ENCODE results near the gene ANXA10. TPM values are rescaled to one million over a fixed set of nuclear protein-coding genes. Genes with fewer than 3 reads are reported as not detected.

ANXA10 gene
- total RNA-seq, 1 experiment from 2014 or later: 0.24 TPM

DNA sequence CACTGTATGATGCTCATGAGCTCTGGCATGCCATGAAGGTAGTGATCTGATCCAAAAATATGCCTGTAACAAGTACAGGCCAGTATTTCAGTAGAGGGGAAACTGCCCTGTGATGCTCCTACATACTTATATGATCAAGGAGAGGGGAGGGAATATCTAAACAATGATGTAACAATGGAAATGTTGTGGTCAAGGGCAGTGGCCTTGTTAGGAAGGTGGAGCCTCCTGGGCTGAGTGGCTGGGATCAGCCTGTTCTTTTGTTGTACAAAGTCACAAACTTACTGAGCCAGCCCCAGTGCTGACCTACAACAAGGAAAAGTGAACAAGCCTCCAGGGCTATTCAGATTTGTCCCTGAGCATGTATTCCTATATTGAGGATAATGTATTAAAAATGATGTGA lies 70.3 kb downstream of the ANXA10 start:
- peak; percentile 2 for DNase-seq (ENCODE audit: low read depth)

DNA sequence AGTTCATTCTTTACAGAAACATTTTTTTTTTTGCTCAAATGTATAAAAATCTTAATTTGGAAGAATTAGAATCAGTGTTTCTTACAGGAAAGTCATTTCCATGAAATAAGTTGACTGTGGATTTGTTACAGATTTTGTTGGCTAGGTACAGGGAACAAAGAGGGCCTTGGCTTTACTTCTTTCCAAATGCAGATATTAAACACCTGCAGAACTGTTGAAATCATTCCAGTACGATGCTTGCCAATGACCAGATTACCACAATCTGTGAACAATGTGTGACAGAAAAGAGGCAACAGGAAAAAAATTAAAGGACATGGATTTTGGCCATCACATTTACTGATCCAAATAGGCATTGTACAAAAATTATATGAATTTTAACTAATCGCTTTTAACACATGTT lies 70.8 kb downstream of the ANXA10 start:
- DNase-seq (ENCODE audit: low read depth): no peak

DNA sequence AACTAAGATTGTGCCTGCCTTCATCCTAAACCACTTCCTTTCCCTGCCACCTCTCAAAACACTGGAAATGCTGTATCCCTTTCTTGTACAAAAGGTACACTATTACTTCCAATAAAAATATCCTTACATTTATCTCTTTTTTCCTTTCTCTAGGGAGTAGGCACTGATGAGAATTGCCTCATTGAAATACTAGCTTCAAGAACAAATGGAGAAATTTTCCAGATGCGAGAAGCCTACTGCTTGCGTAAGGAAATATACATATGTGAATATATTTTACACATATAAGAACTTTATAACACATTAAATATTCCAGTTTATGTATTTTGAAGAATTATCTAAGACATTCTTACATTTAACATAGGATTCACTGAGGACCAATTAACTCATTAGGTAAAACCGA lies 71.7 kb downstream of the ANXA10 start:
- DNase-seq (ENCODE audit: low read depth): no peak

DNA sequence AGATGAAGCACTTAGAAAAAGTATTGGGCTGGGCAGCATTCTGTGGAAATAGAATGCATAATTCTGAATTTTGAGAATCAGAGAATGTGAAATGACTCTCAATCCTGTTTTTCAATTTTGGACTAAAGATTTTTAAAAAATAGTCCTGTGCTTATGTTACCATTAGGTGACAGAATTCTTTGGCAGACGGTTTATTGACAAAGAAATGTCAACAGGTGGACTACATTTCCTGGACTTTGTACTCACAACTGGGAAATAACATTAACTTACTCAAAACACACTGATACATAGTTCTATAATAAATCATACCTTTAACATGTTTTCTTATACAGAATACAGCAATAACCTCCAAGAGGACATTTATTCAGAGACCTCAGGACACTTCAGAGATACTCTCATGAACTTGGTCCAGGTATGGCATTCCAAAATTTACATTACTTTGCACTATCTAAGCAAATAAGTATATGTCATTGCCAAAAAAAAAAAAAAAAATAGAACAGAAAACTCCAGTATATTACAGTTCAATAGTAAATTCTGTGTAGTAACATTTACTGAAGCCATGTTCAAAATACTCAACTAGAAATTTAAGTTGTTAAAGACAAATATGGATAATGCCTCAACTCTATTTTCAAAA lies 72.7 kb downstream of the ANXA10 start:
- no peak for DNase-seq (ENCODE audit: low read depth)

DNA sequence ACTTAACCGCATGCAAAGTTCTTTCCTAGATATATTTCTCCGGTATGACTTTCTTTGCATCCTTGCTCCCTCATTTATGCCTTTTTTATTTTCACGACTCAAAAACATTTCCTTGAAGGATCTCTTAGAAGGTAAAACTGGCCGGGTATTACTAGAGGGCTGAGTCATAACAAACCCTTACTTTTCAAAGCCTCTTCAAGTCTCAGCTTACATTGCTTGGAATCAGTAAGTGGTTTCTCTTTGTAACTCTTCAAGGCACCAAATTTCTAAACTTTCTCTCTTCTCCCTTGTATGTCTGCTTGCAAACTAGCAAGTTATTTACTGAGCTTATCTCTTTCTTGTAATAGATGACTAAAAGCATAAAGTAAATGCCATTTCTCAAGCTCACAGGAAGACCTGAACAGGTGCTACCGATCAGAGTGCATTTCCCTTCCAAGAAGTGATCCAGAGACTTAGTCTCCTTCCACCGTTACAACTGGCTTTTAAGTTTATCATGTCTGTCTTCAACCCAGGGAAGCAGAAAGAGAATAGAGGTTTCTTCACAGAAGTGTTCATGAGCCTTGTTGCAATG lies 75.5 kb downstream of the ANXA10 start:
- peak; percentile 5 for DNase-seq (ENCODE audit: low read depth)

DNA sequence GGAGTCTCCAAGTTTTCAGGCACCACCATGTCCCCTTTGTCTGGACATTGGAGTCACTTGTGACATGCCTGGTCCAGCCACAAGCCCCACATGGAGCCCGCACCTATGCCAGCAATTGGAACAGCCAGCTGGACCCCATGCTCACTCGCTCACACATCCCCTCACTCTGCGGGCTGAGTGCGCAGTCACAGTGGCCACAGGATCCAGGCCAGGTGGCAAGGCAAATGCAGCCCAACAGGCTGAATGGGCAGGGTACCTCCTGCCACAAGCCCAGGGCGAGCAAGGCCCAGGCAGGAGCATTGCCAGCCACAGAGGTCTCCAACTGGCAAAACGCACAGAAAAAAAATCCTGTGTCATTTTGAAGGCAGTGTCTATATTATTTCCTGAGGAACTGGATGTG lies 82.0 kb downstream of the ANXA10 start:
- DNase-seq (ENCODE audit: low read depth): no peak

DNA sequence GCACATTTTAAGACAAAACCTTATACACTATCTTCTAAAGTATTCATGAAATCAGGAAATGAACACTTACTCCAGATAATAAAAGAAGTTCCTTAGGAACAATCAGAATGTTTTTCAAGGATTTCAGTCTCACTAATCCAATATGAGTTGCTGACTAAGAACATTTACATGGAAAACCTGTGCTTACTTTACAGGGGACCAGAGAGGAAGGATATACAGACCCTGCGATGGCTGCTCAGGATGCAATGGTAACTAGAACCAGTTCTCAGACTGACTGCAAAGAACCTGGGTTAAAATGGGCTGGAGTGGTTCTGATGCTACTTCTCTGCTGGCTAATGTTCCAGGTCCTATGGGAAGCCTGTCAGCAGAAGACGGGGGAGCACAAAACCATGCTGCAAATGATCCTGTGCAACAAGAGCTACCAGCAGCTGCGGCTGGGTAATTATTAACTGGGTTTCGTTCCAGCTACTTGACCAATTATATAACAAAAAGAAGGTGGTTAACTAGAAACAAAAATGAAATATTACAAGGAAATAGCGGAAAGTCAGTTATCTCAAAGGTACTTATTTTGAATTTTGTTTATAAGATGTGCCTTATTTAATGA lies 85.3 kb downstream of the ANXA10 start:
- no peak for DNase-seq (ENCODE audit: low read depth)

DNA sequence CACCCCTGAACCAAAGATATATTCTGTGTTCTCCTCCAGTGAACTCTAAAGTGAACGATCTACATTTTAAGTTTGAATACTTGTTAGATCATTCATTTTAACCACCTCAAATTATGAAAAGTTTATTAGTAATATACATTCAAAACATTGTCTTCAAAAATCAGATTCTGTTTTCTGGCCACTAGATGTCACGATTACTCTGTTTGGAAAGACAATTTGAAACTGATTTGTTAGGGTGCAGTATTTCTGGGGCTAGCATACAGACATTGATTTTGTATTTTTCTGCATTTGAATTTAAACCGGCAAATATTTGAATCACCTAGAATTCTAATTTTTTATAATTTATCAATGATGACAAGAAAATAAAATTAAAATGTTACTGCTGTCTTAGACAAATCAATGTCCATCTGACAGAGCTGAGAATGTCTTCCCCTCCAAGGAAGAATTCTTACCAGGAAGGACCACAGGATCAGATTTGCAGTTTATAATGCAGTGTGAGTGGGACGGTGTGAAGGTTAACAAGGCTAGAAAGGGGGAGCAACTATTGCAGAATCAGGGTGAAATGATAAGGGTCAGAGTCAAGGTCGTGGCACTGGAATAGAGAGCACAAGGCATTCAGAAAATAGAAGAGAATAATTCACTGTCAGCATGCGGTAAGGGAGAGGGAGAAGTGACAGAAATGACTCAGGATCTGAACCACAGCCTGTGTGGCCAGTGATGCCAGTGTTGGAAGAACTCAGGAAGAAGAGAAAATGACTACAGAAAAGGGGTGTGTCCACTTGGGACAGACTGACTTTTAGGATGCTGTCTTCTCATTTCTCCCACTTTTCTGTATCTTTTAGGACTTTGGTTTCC lies 91.6 kb downstream of the ANXA10 start:
- peak; percentile 62 for DNase-seq (ENCODE audit: low read depth)

DNA sequence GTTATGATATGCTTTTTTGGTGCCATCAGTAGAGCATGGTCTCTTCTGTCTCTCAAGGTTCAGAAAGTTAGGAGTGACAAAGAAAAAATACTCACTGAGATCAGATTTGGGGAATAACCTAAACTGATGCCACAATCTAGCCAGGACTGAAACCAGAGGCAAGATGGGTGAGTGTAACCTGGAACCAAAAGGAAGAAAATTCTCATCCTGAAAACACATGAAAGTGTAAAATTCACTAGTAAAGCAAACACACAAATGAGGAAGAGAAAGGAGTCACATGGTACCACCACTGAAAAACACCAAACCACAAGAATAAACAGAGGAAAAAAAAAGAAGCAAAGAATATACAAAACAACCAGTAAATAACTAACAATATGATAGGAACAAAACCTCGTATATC lies 96.4 kb downstream of the ANXA10 start:
- DNase-seq (ENCODE audit: low read depth): no peak

DNA sequence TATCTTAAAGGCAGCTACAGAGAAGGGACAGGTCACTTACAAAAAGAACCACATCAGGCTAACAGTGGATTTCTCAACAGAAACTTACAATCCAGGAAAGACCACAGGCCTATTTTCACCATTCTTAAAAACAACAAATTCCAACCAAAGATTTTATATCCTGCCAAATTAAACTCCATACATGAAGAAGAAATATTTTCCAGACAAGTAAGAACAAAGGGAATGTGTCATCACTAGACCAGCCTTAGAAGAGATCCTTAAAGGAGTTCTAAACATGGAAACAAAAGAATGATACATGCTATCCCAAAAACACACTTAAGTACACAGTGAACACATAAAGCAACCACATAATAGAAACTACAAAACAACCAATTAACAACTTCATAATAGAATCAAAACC lies 105.6 kb downstream of the ANXA10 start:
- no peak for DNase-seq (ENCODE audit: low read depth)

DNA sequence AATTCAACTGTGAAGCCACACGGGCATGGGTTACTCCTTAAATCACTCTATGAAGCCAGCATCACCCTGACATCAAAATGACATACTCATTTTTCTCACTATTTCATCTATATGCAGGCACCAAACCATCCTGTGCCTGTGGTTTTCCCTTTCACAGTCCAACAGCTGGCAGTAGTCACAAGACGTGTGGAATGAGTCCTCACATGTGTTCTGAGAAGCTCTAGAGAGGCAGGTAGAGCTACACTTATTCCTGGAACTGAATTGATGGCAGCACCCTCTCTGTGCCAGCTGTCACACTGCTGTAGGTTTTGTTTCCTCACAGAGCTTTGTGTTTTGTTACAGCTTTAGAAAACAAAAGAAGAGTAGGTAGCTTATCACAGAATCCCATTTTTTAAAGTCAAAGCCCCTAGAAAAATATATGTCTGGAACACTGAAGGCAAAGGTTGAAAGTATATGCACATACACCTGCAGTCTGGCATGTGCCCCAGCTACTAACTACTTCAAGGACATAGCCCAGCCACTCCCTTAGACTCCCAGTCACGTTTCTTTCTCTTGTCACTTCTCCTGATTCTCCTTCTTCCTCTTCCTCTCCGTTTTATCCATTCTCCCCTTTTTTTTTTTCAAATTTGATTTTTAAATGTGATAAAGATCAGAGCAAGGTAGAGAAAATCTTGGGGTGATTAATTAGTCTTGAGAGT lies 107.1 kb downstream of the ANXA10 start:
- DNase-seq (ENCODE audit: low read depth): peak; percentile 4

DNA sequence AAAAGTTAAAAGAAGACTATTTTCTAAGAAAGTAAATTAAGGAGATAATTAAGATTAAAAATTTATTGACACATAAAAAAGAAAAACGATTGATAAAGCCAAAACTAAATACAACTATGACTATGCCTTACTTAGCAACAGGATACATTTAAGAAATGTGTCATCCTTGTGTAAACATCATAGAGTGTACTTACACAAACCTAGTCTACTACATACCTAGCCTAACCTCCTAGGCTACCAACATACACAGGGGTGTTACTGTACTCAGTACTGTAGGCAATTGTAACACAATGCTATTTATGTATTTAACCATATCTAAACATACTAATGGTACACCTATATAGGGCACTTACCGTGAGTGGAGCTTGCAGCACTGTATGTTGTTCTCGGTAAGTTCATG lies 108.3 kb downstream of the ANXA10 start:
- DNase-seq (ENCODE audit: low read depth): no peak

DNA sequence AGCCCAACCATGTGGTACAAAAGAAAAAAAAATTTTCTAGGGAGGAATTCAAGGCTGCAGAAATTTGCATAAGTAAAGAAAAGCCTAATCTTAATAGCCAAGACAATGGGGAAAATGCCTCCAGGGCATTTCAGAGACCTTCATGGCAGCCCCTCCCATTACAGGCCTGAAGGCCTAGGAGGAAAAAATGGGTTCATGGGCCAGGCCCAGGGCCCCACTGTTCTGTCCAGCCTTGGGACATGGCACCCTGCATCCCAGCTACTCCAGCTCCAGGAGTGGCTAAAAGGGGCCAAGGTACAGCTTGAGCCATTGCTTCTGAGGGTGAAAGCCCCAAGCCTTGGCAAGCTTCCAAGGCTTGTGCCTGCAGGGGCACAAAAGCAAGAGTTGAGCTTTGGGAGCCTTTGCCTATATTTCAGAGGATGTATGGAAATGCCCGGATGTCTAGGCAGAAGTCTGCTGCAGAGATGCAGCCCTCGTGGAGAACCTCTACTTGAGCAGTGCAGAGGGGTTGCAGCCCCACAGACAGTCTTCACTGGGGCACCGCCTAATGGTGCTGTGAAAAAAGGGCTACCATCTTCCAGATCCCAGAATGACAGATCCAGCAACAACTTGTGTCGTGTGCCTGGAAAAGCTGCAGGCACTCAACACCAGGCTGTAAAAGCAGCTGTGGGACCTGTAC lies 111.0 kb downstream of the ANXA10 start:
- no peak for DNase-seq (ENCODE audit: low read depth)

DNA sequence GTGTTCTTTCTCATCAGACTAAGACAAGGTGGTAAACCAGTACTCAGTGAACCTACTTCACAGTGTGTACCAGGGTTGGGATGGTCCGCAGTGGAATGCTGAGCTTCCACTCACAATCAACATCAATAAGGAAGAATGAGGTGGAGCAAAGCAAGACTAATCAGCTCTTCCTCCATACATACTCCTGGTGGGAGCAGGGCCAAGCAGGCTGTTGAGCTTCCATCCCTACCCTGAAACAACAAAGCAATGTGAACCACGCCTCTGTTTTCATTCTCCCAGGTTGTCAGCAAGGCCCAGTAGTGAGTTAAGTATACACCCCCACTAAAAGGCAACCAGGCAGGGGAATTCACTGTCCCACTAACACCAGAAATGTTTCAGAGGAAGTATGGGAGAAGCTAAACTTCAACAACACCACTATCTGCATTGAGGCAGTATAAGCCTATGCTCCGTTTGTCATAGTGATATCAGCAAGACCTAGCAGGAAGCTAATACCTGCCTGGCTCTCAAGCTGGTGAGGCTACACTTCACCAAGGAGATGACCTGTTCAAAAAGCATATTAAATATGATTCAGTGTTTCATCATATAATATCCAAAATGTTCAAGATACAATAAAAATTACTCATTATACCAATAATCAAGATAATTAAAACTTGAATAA lies 116.7 kb downstream of the ANXA10 start:
- no peak for DNase-seq (ENCODE audit: low read depth)

DNA sequence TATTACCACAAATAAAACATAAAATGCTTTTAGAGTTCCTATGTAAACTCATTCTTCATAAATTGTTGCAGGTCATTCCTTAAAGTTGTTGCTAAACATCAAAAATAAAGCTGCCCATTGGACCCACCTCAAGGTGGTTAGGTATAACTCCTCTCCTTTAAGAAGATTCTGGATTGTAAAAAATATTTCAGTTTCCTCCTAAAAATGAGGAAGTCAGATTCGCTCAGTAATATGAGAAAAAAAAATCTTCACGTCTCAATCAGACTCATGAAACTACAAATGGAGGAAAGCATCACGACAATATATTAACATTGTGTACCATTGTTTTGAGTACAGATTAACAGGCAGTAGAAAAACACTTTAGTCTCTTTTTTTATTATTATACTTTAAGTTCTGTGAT lies 120.3 kb downstream of the ANXA10 start:
- DNase-seq (ENCODE audit: low read depth): no peak

DNA sequence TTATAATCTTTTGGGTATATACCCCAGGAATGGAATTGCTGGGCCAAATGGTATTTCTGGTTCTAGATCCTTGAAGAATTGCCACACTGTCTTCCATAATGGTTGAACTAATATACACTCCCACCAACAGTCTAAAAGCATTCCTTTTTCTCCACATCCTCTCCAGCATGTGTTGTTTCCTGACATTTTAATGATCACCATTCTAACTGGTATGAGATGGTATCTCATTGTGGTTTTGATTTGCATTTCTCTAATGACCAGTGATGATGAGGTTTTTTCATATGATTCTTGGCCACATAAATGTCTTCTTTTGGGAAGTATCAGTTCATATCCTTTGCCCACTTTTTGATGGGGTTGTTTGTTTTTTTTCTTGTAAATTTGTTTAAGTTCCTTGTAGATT lies 121.2 kb downstream of the ANXA10 start:
- peak; percentile 3 for DNase-seq (ENCODE audit: low read depth)

DNA sequence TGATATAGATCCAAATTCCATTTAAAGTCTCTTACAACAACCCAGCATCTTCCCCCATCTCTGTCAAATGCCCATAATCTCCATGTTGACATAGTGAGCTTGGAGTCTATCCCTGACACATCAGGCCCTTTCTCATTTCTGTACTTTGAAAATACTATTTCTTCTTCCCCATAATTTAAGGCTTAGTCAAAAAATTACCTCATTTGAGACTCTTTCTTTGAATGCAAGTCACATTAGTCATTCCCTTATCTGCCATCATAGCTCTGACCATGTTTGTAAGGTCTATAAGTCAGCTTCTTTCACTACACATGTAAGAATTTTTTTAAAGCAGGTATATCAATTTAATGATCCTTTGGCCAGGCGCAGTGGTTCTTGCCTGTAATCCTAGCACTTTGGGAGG lies 126.3 kb downstream of the ANXA10 start:
- peak; percentile 48 for DNase-seq (ENCODE audit: low read depth)

DNA sequence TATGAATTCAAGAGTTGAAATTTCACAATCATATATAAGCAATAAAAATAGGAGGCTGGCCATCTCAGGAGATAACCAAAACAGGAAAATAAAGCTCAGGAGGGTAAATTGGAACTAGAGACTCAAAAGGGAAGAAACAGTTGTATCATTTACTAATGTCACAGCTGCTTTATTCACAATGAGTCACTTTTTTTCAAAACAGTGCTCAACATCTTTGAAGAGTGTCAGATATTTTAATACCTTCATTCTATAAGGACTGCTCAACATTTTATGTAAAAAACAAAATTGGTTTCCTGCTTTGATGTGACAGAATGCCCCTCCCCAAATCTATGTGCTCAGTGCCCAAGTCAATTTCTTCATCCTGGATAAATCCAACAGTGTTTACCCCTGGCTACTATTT lies 128.6 kb downstream of the ANXA10 start:
- DNase-seq (ENCODE audit: low read depth): no peak

DNA sequence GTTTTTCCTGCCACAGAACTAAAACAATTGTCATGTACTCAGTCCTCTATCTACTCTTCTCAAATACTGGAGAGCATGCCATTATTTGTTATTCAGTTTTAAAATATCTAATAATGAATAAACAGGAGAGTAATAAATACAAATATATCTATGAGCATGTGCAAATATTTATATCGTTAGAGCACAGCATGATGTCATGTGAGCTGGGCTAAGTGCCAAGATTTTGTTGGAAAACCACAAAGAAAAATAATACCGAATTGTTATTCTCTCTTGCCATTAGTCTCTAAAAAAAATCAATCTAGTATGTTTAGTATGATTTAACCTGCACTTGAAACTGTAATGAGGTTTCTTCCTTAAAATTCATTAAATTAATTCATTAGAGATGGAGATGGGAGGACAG lies 129.0 kb downstream of the ANXA10 start:
- peak; percentile 41 for DNase-seq (ENCODE audit: low read depth)

Data from RPMI7951 (cell line).